Mucosa of descending colon (tissue), 3 donors: ENCODE measurements around the gene SIX1. TPM values are rescaled to one million over a fixed set of nuclear protein-coding genes. Genes with fewer than 3 reads are reported as not detected.

ENCODE experiments used
- ATAC-seq: fragments of 200-7000 bp; cut with Tn5 transposase; one replicate; pipeline ENCODE4 v1.9.1; 2020; ENCODE audit warnings: mild to moderate bottlenecking, moderate library complexity
- DNase-seq, 3 donors: peaks; one replicate each; pipeline ENCODE4 v3.0.0-alpha.2; 2020
- H3K36me3 ChIP-seq: fragments of 200-600 bp; one replicate; pipeline ENCODE4 v1.8.0; 2021; ENCODE audit warnings: low read depth, mild to moderate bottlenecking
- H3K4me1 ChIP-seq: fragments of 200-600 bp; one replicate; pipeline ENCODE4 v1.8.0; 2021; ENCODE audit warnings: low read depth, mild to moderate bottlenecking
- H3K4me3 ChIP-seq: fragments of 200-600 bp; one replicate; pipeline ENCODE4 v1.8.0; 2021; ENCODE audit warnings: mild to moderate bottlenecking
- H3K9me3 ChIP-seq: fragments of 200-600 bp; one replicate; pipeline ENCODE4 v1.8.0; 2021; ENCODE audit warnings: mild to moderate bottlenecking
- CTCF ChIP-seq: fragments of 200-600 bp; IDR thresholded peaks from one replicate; pipeline ENCODE4 v1.8.0; 2022; ENCODE audit warnings: antibody characterized with exemption, mild to moderate bottlenecking
- intact Hi-C, 2 donors: fragments of 100-400 bp; cut with DNase I in 1 of 2; cut with micrococcal nuclease in 1 of 2; formaldehyde crosslinking; loops; one replicate each; pipeline versions ENCODE4 v1.11.0 to v1.11.1; 2022; cut with DNase I, micrococcal nuclease
- total RNA-seq, 3 donors: library from RNA; stranded (reverse); fragmentation: NEBNext Ultra II Directional in 2 of 3; extraction: Animal tissue kit (Norgen Biotek cat#: 25700) in 2 of 3; gene quantifications; one replicate each; pipeline versions ENCODE4 v1.2.1 to v1.2.4, GENCODE V29; 2021 to 2023
- donor health status: DM: no; HTN: no; CAD: no; lungs with moderate emphysema.
- donor health status: DM: no; HTN: no; CAD: no.
- donor health status: DM: no; HTN: yes; CAD: no.

Gene SIX1
- total RNA-seq, 3 donors from 2014 or later, result 0.16 TPM; not detected in 2

DNA sequence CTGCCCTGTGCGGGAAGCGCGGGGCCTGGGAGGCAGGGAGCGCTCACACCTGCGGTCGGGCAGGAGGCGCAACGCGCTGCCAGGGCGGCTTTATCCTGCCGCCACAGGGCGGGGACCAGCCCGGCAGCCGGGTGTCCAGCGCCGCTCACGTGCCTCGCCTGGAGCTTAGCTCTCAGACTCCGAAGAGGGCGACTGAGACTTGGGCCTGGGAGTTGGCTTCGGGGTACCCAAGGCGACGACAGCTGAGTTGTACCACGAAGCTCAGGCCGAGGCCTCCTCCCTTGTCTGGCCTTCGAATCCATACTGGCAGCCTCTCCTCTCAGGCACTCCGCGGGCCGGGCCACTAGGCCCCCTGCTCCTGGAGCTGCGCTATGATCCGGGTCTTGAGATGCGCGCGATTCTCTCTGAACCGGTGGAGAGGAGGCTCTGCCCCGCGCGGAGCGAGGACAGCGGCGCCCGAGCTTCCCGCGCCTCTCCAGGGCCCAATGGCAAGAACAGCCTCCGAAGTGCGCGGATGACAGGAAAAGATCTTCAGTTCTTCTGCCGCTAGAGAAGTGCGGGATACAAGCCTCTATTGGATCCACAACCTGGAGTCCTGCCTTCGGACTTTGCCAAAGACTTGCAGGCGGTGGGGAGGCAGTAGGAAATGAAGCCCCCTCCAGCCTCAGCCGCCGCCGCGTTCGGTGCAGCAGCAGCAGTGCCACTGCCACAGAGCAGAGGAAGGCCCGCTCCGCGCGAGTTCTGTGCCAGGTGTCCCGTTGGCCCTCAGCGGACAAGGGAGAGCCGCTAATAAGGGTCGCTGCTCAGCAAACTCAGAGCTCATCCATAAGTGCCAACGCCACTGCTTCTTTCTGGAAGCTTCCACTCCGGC lies 6.8 kb downstream of the SIX1 start:
- Histone ChIP-seq H3K4me3 (no peak overlapping the region), H3K36me3 (no peaks in the 10 kb centered on the region), H3K4me1 (peaks cover 10% of the 10 kb centered on the region), H3K9me3 (no peaks in the 10 kb centered on the region)
- ATAC-seq (peak; percentile 60), DNase-seq (peak in 1 of 3 donors; percentile 29)
- TF ChIP-seq CTCF, result no peak
- intact Hi-C loops, result no loop called here

GRCh38 chr14:60641742-60642269 lies 7.5 kb downstream of the SIX1 start:
- DNase-seq (peak in 1 of 3 donors; percentile 23), ATAC-seq (no peak)
- intact Hi-C loops, result no loop called here
- Histone ChIP-seq H3K4me1 (peaks cover 9% of the 10 kb centered on the region), H3K9me3 (no peaks in the 10 kb centered on the region), H3K4me3 (no peak overlapping the region), H3K36me3 (no peaks in the 10 kb centered on the region)
- no peak for TF ChIP-seq CTCF

- DNase-seq (peak in 1 of 3 donors; percentile 29), ATAC-seq (no peak)
- no peak for TF ChIP-seq CTCF
- no peaks in the 10 kb centered on the region for H3K36me3 ChIP-seq
- H3K9me3 ChIP-seq, result no peaks in the 10 kb centered on the region
- H3K4me1 ChIP-seq, result peaks cover 9% of the 10 kb centered on the region
- no peak overlapping the region for H3K4me3 ChIP-seq
- intact Hi-C loops, result no loop called here
Measured at GRCh38 chr14:60640859-60641741, 8.2 kb downstream of the SIX1 start.

GRCh38 chr14:60639674-60640073 lies 9.6 kb downstream of the SIX1 start:
- intact Hi-C loops, result no loop called here

More at GRCh38 chr14:60639674-60640073, 9.6 kb downstream of the SIX1 start:
- Histone ChIP-seq H3K4me3 (no peak overlapping the region), H3K4me1 (peaks cover 9% of the 10 kb centered on the region), H3K9me3 (no peaks in the 10 kb centered on the region), H3K36me3 (no peaks in the 10 kb centered on the region)
- ATAC-seq, result no peak
- DNase-seq, result no peak
- no peak for TF ChIP-seq CTCF
